K562 (cell line): ENCODE results near the gene SFXN5. TPM values are rescaled to one million over a fixed set of nuclear protein-coding genes. Genes with fewer than 3 reads are reported as not detected.

Source experiments
- CGGBP1 ChIP-seq: fragments of 250-450 bp; sonication (Bioruptor Pico); IDR thresholded peaks from 2 replicates; pipeline ENCODE4 v1.9.0; 2021; ENCODE audit warnings: mild to moderate bottlenecking
- OTX1 ChIP-seq: fragments of 450-650 bp; formaldehyde crosslinking; IDR thresholded peaks from 2 replicates; pipeline ENCODE4 v1.4.0; 2022; ENCODE audit warnings: mild to moderate bottlenecking
- PCBP2 ChIP-seq: fragments of 200-400 bp; formaldehyde crosslinking; IDR thresholded peaks from 2 replicates; pipeline ENCODE4 v1.6.1; 2018; ENCODE audit warnings: low read length, low read depth, mild to moderate bottlenecking, moderate library complexity; ENCODE audit not compliant: poor library complexity, severe bottlenecking
- SAP30 ChIP-seq: fragments of 200-600 bp; sonication (generic); IDR thresholded peaks from 2 replicates; pipeline ENCODE4 v1.6.1; 2012; ENCODE audit warnings: borderline replicate concordance, low read depth, mild to moderate bottlenecking, moderate library complexity, low read length, control low read depth, inconsistent platforms; ENCODE audit not compliant: insufficient read depth, poor library complexity, severe bottlenecking
- polyA plus RNA-seq, 8 experiments: library from polyadenylated mRNA; depleted of rRNA in 4 of 8; stranded (reverse) in 5 of 8; unstranded in 3 of 8; fragments of >200 nt; fragmentation: Nextera tagmentation in 2 of 8; fragmentation: Illumina TruSeq in 1 of 8; extraction: Ambion mirVana in 2 of 8; extraction: Trizol in 1 of 8; gene quantifications; 2 replicates each; pipeline versions ENCODE4 v1.2.1 to v1.2.3, GENCODE V29; 2011 to 2014; ENCODE audit warnings: inconsistent platforms in 1 of 8, missing spikeins in 1 of 8
- total RNA-seq, 7 experiments: library from RNA; depleted of rRNA in 6 of 7; stranded (reverse); fragments of >200 nt in 6 of 7; fragmentation: Illumina TruSeq in 2 of 7; extraction: Trizol in 2 of 7; gene quantifications; 2 replicates each; pipeline versions ENCODE4 v1.2.1 to v1.2.3, GENCODE V29; 2011 to 2021; ENCODE audit warnings: low replicate concordance in 1 of 7
- TF ChIP-seq, protein P1 (sequence below), 2 experiments: fragments of 450-650 bp; IDR thresholded peaks; 2 replicates each; pipeline ENCODE4 v1.6.1; 2016; ENCODE audit warnings: mild to moderate bottlenecking in 2 of 2, borderline replicate concordance in 1 of 2, low read depth in 1 of 2, moderate library complexity in 1 of 2

The SFXN5 gene
- total and polyA plus RNA-seq, 9 of the 15 experiments (the other 6 are each of a cell fraction or from before 2014, with no cell fraction given), result 8.3 to 22.6 (median 16.0) TPM

- TF ChIP-seq, protein P1, sequence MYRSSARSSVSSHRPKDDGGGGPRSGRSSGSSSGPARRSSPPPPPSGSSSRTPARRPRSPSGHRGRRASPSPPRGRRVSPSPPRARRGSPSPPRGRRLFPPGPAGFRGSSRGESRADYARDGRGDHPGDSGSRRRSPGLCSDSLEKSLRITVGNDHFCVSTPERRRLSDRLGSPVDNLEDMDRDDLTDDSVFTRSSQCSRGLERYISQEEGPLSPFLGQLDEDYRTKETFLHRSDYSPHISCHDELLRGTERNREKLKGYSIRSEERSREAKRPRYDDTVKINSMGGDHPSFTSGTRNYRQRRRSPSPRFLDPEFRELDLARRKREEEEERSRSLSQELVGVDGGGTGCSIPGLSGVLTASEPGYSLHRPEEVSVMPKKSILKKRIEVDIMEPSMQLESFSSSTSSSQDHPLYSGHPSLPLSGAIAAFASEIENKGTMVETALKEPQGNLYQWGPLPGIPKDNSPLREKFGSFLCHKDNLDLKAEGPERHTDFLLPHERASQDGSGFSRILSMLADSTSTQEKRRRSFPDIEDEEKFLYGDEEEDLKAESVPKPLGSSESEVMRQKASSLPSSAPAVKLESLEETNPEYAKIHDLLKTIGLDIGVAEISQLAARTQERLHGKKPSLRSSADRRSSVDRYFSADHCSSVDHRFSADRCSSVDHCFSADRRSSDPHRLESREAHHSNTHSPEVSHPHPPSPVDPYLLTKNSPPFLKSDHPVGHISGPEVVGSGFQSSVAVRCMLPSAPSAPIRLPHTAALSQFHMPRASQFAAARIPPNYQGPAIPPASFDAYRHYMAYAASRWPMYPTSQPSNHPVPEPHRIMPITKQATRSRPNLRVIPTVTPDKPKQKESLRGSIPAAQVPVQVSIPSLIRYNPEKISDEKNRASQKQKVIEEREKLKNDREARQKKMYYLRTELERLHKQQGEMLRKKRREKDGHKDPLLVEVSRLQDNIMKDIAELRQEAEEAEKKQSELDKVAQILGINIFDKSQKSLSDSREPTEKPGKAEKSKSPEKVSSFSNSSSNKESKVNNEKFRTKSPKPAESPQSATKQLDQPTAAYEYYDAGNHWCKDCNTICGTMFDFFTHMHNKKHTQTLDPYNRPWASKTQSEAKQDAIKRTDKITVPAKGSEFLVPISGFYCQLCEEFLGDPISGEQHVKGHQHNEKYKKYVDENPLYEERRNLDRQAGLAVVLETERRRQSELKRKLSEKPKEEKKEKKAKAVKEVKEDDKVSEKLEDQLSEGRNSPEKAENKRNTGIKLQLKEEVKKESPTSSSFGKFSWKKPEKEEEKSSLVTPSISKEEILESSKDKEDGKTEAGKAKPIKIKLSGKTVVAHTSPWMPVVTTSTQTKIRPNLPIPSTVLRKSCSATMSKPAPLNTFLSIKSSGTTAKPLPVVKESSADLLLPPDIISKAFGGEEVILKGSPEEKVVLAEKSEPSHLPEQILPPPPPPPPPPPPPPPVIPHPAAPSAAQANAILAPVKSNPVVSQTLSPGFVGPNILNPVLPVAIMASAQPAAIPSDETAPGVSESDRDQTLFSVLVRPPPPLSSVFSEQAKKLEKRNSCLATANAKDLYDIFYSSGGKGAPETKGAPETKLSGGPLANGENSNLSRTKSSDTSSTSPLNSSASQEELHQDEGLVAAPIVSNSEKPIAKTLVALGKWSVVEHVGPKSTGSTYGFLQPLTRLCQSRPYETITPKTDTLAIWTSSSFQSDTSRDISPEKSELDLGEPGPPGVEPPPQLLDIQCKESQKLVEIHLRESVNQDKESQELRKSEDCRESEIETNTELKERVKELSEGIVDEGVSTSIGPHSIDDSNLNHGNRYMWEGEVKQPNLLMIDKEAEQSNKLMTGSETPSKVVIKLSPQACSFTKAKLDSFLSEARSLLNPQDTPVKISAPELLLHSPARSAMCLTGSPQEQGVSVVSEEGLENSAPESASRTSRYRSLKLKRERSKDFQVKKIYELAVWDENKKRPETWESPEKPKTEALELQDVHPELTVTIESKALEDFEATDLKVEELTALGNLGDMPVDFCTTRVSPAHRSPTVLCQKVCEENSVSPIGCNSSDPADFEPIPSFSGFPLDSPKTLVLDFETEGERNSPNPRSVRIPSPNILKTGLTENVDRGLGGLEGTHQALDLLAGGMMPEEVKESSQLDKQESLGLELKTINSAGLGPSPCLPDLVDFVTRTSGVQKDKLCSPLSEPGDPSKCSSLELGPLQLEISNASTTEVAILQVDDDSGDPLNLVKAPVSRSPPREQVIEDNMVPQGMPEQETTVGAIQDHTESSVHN (IDR thresholded peaks at IDR 0.05; ENCODE audit: borderline replicate concordance in 1 of 2, low read depth in 1 of 2), result no peak
- TF ChIP-seq CGGBP1 (CRISPR knock-in tag) (no peak), SAP30 (no peak), OTX1 (no peak), PCBP2 (no peak)
These were observed 9.0 kb upstream of the SFXN5 start (continued) for GRCh38 chr2:73080321-73081131.
